ENCODE results near the gene MRGPRF. TPM values are rescaled to one million over a fixed set of nuclear protein-coding genes. Genes with fewer than 3 reads are reported as not detected.
A peak's percentile ranks its signal among the peaks of the same experiment; 100 is the strongest.

The MRGPRF gene
- total RNA-seq, 1 donor from 2014 or later: 209 TPM

DNA sequence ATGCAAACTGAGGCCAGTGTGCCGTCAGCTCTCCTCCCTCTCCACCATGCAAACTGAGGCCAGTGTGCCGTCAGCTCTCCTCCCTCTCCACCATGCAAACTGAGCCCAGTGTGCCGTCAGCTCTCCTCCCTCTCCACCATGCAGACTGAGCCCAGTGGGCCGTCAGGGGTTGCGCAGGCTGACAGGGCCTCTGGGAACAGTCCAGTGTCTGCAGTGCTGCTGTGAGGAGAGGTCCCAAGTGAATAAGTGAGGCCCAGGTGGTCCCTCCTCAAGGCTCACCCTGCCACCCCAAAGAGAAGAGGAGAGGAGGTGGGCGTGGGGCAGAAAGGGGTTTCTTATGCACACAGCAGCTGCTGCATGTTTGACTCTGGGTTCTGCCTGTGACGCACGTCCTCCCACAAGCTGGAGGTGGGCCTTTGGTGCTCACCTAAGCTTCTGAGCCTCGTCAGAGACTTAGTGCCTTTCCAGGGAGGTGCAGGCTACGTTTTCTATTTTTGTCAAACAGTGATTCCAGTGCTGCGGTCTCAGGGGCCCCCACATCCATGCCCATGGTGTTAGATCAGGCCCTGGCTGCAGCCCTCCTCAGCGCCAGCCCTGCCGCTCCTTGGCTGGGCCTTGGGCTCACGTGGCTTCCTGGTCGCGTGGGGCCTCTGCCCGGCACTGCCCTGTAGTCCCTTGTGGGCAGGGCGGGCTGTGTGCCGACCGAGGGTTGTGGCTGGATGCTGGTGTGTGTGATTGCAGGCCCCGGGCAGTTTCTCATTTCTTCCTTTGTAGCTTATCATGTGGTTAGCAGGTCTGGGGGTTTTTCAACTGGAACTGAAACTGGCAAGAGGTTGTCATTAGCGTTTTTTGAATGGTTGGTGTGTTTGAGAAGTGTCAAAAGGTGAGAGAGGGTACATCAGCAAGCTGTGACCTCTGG, 42.8 kb upstream of the MRGPRF start:
- H3K27ac ChIP-seq: peak overlapping the region; percentile 18 to 44
- TF ChIP-seq, protein P1, sequence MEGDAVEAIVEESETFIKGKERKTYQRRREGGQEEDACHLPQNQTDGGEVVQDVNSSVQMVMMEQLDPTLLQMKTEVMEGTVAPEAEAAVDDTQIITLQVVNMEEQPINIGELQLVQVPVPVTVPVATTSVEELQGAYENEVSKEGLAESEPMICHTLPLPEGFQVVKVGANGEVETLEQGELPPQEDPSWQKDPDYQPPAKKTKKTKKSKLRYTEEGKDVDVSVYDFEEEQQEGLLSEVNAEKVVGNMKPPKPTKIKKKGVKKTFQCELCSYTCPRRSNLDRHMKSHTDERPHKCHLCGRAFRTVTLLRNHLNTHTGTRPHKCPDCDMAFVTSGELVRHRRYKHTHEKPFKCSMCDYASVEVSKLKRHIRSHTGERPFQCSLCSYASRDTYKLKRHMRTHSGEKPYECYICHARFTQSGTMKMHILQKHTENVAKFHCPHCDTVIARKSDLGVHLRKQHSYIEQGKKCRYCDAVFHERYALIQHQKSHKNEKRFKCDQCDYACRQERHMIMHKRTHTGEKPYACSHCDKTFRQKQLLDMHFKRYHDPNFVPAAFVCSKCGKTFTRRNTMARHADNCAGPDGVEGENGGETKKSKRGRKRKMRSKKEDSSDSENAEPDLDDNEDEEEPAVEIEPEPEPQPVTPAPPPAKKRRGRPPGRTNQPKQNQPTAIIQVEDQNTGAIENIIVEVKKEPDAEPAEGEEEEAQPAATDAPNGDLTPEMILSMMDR (IDR thresholded peaks at IDR 0.05): no peak
- H3K36me3 ChIP-seq: peaks cover 32 to 55% of the 10 kb centered on the region in 2 donors
- peak; percentile 56 to 83 for DNase-seq (ENCODE audit: low spot score in 2 of 2)
- no peaks in the 10 kb centered on the region for H3K9me3 ChIP-seq
- H3K4me3 ChIP-seq: no peak overlapping the region
- H3K27me3 ChIP-seq: no peaks in the 10 kb centered on the region
- H3K4me1 ChIP-seq: peaks cover 0 to 13% of the 10 kb centered on the region in 2 donors
- intact Hi-C loops (cut with DNase I): no loop called here

DNA sequence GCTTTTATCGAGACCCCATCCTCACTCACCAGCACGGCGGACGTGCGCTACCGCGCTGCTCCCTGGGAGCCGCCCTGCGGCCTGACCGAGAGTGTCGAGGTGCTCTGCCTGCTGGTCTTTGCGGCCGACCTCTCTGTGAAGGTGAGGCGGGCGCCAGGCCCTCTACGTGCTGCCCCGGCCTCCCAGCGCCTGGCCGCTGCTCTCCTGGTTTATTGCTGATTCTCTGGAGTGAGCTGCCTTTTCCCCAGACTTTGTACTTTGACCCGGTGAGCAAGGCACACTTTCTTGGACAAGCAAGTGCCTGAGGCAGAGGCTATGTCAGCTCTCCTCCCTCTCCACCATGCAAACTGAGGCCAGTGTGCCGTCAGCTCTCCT, 42.2 kb upstream of the MRGPRF start:
- intact Hi-C loops (cut with DNase I): no loop called here
- DNase-seq (ENCODE audit: low spot score in 2 of 2): no peak
- H3K9me3 ChIP-seq: no peaks in the 10 kb centered on the region
- TF ChIP-seq, protein P1 (IDR thresholded peaks at IDR 0.05): no peak
- H3K4me1 ChIP-seq: peaks cover under 1 to 17% of the 10 kb centered on the region in 2 donors
- peaks cover 32 to 52% of the 10 kb centered on the region in 2 donors for H3K36me3 ChIP-seq
- no peak overlapping the region for H3K4me3 ChIP-seq
- no peaks in the 10 kb centered on the region for H3K27me3 ChIP-seq
- H3K27ac ChIP-seq: peak overlapping the region in 1 of 2 donors; percentile 36

DNA sequence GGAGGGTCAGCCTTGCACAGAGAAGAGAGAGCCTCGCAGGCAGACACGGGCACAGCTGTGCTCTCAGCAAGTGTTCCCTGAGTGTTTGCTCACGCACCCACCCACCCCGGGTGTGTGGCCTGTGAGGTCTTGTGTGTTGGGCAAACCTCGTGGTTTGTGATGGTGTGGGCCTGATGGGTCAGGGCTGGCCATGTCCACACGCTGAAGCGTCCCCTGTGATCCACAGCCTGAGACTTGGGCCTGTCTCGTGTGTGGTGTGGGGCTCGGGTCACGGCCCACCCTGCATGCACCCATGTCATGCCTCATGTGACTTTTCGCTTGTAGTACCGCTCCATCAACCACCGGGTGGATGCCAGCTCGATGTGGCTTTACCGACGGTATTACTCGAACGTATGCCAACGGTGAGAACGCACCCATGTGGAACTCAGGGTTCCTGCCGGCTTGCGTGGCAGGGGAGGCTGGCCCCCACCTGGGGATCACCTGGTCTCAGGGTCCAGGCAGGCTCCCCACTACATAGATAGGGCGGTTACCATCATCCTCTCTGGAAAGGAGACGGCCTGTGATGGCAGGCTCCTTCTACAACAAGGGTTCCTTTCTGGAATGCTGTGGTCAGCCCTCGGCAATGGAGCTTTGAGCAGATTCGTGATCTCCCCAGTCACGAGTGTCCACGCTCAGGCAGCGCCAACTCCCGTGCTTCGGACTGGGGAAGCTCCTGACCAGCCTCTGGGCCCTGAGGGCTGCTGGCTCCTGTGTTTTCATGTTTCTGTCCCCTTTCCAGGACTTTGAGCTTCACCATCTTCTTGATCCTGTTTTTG, 41.6 kb upstream of the MRGPRF start:
- Histone ChIP-seq H3K36me3 (peaks cover 32 to 46% of the 10 kb centered on the region in 2 donors), H3K27me3 (no peaks in the 10 kb centered on the region), H3K27ac (no peak overlapping the region), H3K9me3 (no peaks in the 10 kb centered on the region), H3K4me1 (peaks cover 6 to 21% of the 10 kb centered on the region in 2 donors), H3K4me3 (no peak overlapping the region)
- intact Hi-C loops (cut with DNase I): no loop called here
- DNase-seq (ENCODE audit: low spot score in 2 of 2): no peak
- TF ChIP-seq, protein P1 (IDR thresholded peaks at IDR 0.05): no peak

DNA sequence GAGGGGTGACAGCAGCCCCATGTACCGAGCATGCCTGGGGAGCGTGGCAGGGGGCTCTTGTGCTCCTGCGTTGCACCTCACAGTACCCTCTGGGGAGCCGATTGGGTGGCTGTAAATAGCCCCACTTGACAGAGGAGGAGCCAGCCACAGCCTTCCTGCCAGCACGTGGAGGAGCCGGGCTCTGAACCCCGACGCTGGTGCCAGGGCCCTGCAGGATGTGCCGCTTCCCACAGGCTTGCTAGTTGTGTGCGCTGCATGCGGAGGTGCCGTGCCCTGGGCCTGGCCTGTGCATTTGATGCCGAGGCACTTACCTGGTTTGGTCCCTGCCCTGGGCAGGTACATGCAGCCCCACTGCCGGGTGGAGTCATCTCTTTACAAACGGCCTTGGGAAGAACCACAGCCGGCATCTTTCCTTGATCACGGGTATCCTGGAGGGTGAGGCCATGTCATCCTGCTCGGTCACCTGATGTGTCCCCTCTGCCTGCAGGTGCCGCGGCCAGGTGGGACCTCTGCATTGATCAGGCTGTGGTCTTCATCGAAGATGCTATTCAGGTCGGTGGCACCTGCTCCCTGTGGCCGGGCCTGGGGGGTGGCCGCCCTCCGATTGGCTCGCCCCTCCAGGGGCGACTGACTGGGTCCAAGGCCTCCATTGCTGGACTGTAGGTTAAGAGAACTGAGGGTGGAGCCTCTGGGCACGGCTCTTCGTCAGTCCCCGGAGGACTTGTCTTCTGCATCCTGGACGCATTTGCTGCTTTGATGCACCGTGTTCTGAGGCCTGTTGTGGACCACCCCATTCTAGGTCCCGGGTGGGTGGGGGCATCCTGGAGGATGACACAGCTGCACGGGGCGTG, 40.7 kb upstream of the MRGPRF start:
- no peaks in the 10 kb centered on the region for H3K27me3 ChIP-seq
- intact Hi-C loops (cut with DNase I): no loop called here
- H3K4me3 ChIP-seq: no peak overlapping the region
- H3K4me1 ChIP-seq: peaks cover 6 to 21% of the 10 kb centered on the region in 2 donors
- H3K9me3 ChIP-seq: no peaks in the 10 kb centered on the region
- no peak for DNase-seq (ENCODE audit: low spot score in 2 of 2)
- H3K36me3 ChIP-seq: peaks cover 27 to 38% of the 10 kb centered on the region in 2 donors
- TF ChIP-seq, protein P1 (IDR thresholded peaks at IDR 0.05): no peak
- no peak overlapping the region for H3K27ac ChIP-seq

DNA sequence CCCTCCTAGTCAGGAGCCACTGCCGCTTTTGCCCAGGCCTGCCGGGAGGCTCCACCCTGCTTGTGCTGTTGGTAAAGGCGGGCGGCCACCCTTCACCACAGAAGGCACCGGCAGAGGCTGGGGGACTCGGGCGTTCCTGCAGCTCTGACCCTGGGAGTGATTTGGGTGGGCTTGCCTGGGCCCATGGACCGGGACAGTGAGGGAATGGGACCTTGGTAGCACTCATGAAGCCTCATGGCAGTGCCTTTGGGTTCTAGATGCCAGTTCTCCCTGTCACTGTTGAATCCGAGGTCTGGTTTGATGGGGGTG, 40.1 kb upstream of the MRGPRF start:
- Histone ChIP-seq H3K9me3 (no peaks in the 10 kb centered on the region), H3K4me1 (peaks cover 6 to 25% of the 10 kb centered on the region in 2 donors), H3K27me3 (no peaks in the 10 kb centered on the region), H3K4me3 (no peak overlapping the region), H3K27ac (no peak overlapping the region), H3K36me3 (peaks cover 21 to 31% of the 10 kb centered on the region in 2 donors)
- intact Hi-C loops (cut with DNase I): no loop called here
- TF ChIP-seq, protein P1 (IDR thresholded peaks at IDR 0.05): no peak
- no peak for DNase-seq (ENCODE audit: low spot score in 2 of 2)

Data from ascending aorta (tissue), 2 donors.